GM19023 (cell line): Measurements from ENCODE around the gene PDE10A.
"Not testable (repeated sequence)": the region's sequence is repeated elsewhere in the genome, so short reads cannot be mapped to it uniquely, and the experiment has no call there.

ENCODE experiments used
- ATAC-seq: cut with Tn5 transposase; IDR thresholded peaks from one replicate; pipeline ENCODE4 v1.9.1; 2021; ENCODE audit warnings: mild to moderate bottlenecking, moderate library complexity; ENCODE audit not compliant: unreplicated experiment

The PDE10A gene

GRCh38 chr6:165594584-165595333 lies 68.3 kb downstream of the PDE10A start:
- no peak for ATAC-seq

GRCh38 chr6:165592947-165593346 lies 70.1 kb downstream of the PDE10A start:
- ATAC-seq: not testable (repeated sequence)

DNA sequence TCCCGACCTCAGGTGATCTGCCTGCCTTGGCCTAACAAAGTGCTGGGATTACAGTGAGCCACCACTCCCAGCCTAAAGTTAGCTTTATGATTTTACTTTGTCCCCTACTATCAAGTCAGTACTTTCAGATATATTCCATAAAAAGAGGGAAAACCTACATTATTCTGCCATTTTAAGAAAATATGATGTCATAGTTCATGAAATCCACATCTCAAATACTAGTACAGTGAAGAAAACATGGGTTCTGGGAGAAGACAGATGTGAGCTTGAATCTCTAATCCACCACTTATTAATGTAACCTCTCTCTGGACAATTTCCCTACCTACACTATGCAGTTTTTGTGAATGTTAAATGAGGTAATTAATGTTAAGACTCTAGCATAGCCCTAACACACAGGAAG lies 74.5 kb downstream of the PDE10A start:
- ATAC-seq: no peak

GRCh38 chr6:165587206-165587605 lies 75.8 kb downstream of the PDE10A start:
- no peak for ATAC-seq

- ATAC-seq: no peak
Observed at GRCh38 chr6:165586706-165587105, 76.3 kb downstream of the PDE10A start.

DNA sequence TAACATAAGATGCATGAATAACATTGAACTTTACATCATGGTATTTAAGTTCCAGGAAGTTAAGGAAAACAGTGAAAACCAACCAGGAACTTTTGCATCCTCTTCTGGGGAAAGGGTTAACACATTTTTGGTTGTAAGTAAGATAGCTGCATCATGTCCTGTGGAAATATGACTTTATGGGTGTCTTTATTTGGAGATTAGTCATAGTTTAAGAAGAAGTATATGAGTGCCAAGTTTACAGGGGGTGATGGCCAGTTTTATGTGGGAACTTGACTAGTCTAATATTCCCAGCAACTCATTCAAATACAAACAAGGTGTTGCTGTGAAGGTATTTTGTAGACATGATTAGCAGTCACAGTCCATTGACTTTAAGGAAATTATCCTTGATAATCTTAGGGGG lies 78.0 kb downstream of the PDE10A start:
- ATAC-seq: no peak

- ATAC-seq: no peak
Observed at GRCh38 chr6:165584541-165584940, 78.5 kb downstream of the PDE10A start.

DNA sequence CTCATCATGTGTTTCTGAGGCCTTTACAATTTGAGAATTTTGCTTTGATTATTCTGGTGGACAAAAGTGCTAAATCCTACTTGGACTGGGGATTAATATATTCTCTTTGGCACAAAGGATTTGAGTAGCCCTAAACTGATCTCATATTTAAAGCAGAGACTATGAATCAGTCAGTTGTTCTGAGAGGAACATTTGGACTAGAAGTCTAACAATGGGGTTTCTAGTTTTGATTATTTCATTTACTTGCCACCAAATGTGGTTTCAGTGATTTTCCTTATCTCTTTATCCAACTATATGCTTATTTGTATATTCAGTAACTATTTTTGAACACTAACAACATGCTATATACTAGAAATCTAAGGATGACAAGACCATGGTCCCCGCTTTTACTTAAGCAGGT lies 81.4 kb downstream of the PDE10A start:
- no peak for ATAC-seq

- ATAC-seq: no peak
Observed at GRCh38 chr6:165580136-165580535, 82.9 kb downstream of the PDE10A start.

- ATAC-seq: no peak
Observed at GRCh38 chr6:165579151-165579550, 83.9 kb downstream of the PDE10A start.

GRCh38 chr6:165577556-165577955 lies 85.5 kb downstream of the PDE10A start:
- no peak for ATAC-seq

- ATAC-seq: no peak
Observed at GRCh38 chr6:165575158-165575549, 87.9 kb downstream of the PDE10A start.

- ATAC-seq: no peak
Observed at GRCh38 chr6:165574220-165575157, 88.6 kb downstream of the PDE10A start.

DNA sequence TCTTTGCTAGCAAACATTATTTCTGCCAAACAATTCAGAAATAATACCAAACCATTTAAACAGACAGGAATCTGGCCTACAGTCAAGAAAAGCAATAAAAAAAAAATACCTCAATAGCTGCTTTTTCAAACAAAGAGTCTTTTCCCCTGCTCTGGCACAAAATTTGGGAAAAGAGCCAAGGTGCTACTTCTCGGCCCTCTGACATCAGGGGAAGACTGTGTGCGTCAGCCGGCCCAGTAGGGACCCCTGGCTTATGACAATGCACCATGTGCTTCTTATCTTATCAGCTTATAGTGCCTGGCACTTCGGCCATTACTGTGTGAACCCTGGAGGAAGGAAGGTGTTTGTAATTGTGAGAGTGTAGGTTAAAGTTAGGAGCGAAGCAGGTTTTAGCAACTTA lies 89.4 kb downstream of the PDE10A start:
- no peak for ATAC-seq

- peak; percentile 62 for ATAC-seq
Observed at GRCh38 chr6:165571721-165572132, 91.3 kb downstream of the PDE10A start.

DNA sequence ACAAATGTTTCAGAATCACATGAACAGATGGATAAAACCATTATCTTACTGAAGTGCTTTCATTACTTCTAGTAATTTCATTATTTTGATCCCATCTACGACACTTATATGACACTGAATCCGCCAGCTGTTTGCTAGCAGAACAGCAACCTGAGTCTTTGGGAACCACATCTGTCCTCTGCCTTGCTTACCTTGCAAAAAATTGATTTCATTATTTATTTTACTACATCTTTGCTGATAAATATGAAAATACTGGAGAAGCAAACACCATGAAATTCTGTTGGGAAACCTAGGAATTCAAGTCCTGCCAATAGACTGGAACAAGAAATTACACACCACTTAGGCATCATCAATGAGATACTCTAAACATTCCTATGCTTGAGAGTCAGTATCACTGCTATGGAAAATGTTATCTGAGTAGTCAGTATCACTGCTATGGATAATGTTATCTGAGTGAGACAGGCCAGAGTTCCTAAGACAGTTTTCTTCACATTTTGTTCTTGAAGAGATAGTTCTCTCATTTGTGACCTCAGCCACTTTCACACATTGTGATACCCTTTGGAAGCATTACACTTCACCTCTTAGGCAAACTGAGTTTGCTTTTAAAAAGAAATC lies 91.9 kb downstream of the PDE10A start:
- no peak for ATAC-seq

GRCh38 chr6:165568326-165568725 lies 94.7 kb downstream of the PDE10A start:
- no peak for ATAC-seq

DNA sequence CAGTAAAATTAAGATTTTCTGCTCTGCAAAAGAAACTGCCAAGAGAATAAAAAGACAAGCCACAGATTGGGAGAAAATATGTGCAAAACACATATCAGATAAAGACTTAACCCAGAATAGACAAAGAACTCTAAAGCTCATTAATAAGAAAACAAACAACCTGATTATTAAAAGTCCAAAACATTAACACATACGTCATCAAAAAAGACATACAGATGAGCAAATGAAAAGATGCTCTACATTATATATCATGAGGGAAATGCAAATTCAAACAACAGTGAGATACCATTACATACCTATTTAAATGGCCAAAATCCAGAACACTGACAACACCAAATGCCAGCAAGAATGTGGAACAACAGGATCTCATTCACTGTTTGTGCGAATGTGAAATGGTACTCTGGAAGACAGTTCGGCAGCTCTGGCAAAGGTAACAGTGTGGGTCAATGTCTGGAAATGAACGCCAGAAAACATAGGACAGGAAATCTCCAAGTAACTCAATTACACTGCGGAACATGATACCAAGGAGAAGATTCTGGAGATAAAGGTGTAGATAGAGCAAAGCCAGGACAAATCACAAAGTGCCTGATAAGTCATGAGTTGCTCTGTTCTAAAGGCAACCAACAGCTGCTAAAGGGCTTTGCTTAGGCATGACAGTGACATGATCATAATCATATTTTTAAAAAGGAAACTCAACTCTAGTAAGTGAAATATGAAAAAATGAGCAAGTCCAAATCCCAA lies 96.8 kb downstream of the PDE10A start:
- ATAC-seq: no peak

DNA sequence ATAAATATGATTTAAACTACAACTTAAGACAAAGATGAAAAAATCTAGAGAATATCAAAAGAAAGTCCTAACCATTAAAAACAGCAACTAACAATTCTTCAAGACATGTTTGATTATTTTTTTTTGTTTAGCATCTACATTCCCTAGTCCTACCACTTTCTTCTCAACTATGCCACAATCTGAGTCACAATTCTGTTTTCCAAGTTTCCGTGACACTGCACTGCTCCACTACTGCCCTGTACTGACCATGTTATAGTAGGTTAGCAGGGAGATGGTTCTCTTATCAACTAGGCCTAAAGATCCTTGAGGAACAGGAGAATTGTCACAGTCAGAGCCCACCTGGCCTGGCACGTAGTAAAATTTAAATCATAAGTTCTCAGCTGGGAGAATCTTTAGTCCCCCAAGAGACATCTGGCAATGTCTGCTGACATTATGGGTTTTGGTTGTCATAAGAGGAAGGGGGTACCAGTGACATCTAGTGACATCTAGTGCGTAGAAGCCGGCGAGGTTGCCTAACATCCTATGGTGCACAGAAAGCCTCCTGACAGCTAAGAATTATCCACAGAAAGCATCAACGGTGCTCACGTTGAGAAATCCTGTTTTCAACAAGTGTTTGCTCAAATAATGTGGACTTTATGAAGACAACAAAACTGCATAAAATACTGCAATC lies 100.5 kb downstream of the PDE10A start:
- no peak for ATAC-seq

DNA sequence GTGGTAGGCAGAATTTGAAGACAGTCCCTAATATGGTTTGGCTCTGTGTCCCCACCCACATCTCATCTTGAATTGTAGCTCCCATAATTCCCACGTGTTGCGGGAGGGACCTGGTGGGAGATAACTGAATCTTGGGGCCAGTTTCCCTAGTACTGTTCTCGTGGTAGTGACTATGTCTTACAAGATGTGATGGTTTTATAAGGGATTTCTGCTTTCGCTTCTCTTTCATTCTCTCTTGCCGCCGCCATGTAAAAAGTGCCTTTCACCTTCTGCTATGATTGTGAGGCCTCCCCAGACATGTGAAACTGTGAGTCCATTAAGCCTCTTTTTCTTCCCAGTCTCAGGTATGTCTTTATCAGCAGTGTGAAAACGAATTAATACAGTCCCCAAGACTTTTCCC lies 103.4 kb downstream of the PDE10A start:
- ATAC-seq: no peak
